Activated CD8-positive, alpha-beta memory T cell treated with anti-CD3 and anti-CD28 coated beads, Interleukin-2, amount 50 U/mL, for 48 hours (primary cell): ENCODE results near the gene ACTRT2.

ENCODE experiments used
- DNase-seq: peaks from one replicate; pipeline ENCODE4 v3.0.0-alpha.2; 2020

ACTRT2 gene

GRCh38 chr1:3033040-3033789 lies 11.9 kb downstream of the ACTRT2 start:
- no peak for DNase-seq

GRCh38 chr1:3033790-3034090 lies 12.5 kb downstream of the ACTRT2 start:
- no peak for DNase-seq

DNA sequence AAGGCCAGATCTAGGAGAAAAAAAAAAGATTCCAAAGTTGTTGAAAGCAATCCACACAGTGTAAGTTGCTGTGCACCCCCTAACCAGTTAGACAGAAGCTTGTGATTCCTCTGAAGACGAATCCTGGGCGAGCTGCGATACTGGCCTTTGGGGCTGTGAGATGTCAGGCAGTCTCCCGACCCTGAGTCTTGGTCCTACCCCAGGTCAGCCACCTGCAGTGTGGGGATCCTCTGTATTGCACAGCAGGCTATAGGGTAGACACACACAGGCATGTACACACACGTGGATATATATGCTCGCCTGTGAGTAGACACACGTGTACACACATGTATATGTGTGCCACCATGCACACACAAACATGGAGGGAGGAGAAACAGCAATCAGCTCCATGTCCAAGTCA lies 12.9 kb downstream of the ACTRT2 start:
- DNase-seq: no peak

GRCh38 chr1:3034728-3035562 lies 13.7 kb downstream of the ACTRT2 start:
- no peak for DNase-seq

- DNase-seq: no peak
Observed at GRCh38 chr1:3035563-3036446, 14.5 kb downstream of the ACTRT2 start.

GRCh38 chr1:3036447-3037280 lies 15.4 kb downstream of the ACTRT2 start:
- DNase-seq: no peak

DNA sequence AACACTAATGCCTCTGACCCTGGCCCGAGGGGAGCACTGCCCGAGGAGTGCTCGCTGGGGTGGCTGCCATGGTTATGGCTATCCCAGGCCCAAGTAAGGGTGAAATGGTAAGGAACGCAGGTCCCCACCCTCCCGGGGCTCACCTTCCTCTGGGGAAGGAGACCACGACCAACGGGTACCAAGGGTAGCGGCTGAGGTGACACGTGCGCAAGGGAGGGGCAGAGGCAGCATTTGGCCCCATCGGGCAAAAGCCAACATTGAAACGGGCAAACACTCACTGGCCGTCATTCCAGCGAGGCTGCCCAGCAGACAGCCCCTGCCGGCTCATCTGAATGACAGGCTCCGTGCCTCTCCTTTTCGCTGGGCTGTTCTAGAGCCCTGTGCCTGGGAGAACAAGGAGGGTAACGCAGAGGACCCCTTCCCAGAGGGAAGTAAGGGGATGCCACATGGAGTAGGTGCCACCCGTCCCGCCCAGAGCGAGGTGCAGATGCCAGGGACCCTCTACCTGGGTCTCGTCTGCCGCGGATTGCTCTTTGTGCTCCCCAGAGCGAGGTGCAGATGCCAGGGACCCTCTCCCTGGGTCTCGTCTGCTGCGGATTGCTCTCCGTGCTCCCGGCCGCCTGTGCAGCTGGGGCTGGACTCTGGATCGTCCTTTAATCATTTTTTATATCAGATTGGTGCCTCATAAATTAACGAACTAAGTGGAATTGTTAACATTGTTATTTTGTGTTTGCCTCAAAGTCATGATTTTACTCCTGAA lies 16.2 kb downstream of the ACTRT2 start:
- DNase-seq: no peak

DNA sequence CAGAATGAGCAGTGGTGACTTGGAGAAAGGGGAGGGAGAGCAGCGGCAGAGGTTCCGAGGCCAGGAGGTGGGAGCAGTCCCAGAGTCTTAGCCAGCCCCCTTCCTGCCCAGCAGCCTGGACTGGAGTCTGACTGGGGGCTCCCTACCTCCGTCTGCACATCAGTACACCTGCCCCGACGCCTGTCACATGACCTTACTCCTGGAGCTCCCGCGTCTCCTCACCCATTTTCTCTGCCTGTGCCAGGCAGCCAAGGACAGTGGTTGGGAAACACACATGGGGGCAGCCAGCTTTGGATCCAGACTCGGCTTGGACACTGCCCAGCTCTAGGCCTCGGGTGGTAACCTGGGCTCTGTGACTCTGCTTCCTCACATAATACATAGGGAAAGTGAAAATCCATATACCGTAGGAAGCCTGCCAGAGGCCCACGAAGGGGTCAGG lies 16.9 kb downstream of the ACTRT2 start:
- DNase-seq: no peak

GRCh38 chr1:3038571-3039181 lies 17.4 kb downstream of the ACTRT2 start:
- DNase-seq: no peak

- DNase-seq: no peak
Observed at GRCh38 chr1:3040004-3040403, 18.7 kb downstream of the ACTRT2 start.

DNA sequence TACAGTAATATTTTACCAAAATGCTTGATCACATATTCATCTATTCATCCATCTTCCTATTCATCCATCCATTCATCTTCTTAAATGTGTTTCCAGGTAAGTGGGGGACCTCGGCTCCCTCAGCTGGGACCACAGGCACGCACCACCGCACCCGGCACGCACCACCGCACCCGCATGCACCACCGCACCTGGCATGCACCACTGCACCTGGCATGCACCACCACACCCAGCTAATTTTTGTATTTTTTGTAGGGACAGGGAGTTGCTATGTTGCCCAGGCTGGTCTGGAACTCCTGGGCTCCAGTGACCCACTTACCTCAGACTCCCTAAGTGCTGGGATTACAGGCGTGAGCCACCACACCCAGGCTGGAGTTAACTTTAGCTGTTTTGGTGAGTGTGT lies 21.2 kb downstream of the ACTRT2 start:
- DNase-seq: no peak

GRCh38 chr1:3049164-3049563 lies 27.9 kb downstream of the ACTRT2 start:
- DNase-seq: peak; percentile 18

DNA sequence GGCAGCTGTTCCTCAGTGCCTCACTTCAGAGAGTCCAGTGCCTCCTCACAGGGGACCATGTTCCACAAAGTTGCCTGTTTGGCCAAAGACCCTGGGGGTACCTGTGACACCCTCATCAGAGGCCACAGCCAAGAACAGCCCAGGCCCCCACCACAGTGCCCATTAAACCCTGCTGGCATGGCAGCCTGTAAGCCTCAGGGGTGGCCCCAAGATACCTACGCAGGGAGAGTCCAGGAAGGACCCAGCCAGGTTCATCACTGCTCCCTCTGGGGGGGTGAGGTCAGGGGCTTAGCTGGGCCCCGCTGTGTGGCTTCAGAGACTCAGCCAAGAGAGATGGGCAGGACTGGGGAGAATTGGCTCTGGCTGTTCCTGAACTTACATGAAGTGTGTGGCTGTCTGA lies 28.6 kb downstream of the ACTRT2 start:
- DNase-seq: peak; percentile 20

DNA sequence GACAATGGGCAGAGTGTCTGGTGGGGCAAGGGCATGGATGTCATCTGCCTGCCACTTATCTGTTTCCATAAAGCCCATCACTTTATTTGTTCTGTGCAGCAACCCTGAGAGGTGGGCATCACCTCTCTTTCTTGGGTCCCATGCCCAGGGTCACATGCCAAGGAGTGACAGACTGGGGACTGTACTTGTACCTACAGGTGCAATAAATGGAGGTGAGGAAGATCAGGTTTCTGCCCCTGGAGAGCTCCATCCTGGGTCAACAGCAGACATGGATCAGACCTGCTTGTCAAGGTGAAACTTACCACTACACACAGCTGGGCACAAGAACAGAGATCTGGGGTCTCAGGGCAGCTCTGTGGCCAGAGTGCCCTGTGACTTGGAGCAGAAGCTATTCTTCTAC lies 29.3 kb downstream of the ACTRT2 start:
- DNase-seq: peak; percentile 8

DNA sequence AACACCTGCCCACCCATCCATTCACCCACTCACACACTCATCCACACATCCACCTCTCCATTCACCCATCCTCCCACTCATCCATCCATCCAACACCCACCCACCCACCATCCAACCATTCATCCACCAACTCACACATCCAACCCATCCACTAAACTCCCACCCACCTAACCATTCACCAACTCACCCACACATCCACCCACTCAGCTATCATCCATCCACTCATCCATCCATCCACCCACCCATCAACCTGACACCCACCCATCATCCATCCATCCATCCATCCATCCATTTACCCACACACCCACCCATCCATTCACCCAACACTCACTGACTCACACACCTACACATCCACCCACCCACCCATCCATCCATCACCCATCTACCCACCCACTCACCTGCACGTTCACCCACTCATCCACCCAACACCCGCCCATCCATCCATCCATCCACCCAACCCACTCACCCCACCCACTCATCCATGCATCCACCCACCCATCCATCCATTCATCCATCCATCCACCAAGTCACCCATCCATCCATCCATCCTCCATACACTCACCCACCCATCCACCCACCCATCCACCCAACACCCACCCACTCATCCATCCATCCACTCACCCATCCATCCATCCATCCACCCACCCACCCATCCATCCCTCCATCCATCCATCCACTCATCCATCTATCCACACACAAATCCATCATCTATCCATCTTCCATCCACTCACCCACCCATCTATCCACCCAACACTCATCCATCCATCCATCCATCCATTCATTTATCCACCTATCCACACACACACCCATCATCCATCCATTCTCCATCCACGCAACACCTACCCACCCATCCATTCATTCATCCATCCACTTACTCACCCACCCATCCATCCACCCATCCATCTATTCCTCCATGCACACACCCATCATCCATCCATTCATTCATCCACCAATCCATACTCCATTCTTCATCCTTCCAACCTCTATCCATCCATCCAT lies 30.3 kb downstream of the ACTRT2 start:
- no peak for DNase-seq

- DNase-seq: no peak
Observed at GRCh38 chr1:3052501-3052900, 31.2 kb downstream of the ACTRT2 start.

GRCh38 chr1:3053366-3053980 lies 32.2 kb downstream of the ACTRT2 start:
- no peak for DNase-seq

- no peak for DNase-seq
Observed at GRCh38 chr1:3053986-3054385, 32.7 kb downstream of the ACTRT2 start.

- no peak for DNase-seq
Observed at GRCh38 chr1:3054474-3054873, 33.2 kb downstream of the ACTRT2 start.
